Activated CD4-positive, alpha-beta memory T cell treated with anti-CD3 and anti-CD28 coated beads for 36 hours (primary cell): ENCODE results near the gene NAXD. TPM values are rescaled to one million over a fixed set of nuclear protein-coding genes. Genes with fewer than 3 reads are reported as not detected.
"Not testable (repeated sequence)": the region's sequence is repeated elsewhere in the genome, so short reads cannot be mapped to it uniquely, and the experiment has no call there.

ENCODE experiments used
- CTCF ChIA-PET: fragments of 350-600 bp; sonication (Branson Sonifier 250); formaldehyde crosslinking; loops from one replicate; lab custom pipeline; 2021; ENCODE audit warnings: antibody characterized with exemption, inconsistent platforms; lab: Charles Lee
- POLR2A ChIA-PET: fragments of 350-600 bp; sonication (Branson Sonifier 250); formaldehyde crosslinking; loops from one replicate; lab custom pipeline; 2021; ENCODE audit warnings: antibody characterized with exemption; lab: Charles Lee
- DNase-seq: peaks from one replicate; pipeline ENCODE4 v3.0.0-alpha.2; 2020
- H3K27ac Mint-ChIP-seq: one replicate; pipeline ENCODE4 v1.8.0; 2021; ENCODE audit warnings: mixed read lengths
- H3K27me3 Mint-ChIP-seq: one replicate; pipeline ENCODE4 v1.8.0; 2021; ENCODE audit warnings: mixed read lengths
- H3K36me3 Mint-ChIP-seq: one replicate; pipeline ENCODE4 v1.8.0; 2021; ENCODE audit warnings: mixed read lengths
- H3K4me1 Mint-ChIP-seq: one replicate; pipeline ENCODE4 v1.8.0; 2021; ENCODE audit warnings: low read depth, mixed read lengths
- H3K4me3 Mint-ChIP-seq: one replicate; pipeline ENCODE4 v1.8.0; 2021; ENCODE audit warnings: mild to moderate bottlenecking, mixed read lengths
- H3K9me3 Mint-ChIP-seq: one replicate; pipeline ENCODE4 v1.8.0; 2021; ENCODE audit warnings: mixed read lengths
- intact Hi-C: fragments of 100-400 bp; cut with micrococcal nuclease; formaldehyde crosslinking; loops from one replicate; pipeline ENCODE4 v1.15.1; 2023
- total RNA-seq, 2 experiments: library from RNA; stranded (reverse); gene quantifications; one replicate each; pipeline ENCODE4 v1.2.3, GENCODE V29; 2021

The NAXD gene
- total RNA-seq, 2 experiments from 2014 or later: 22.6 to 22.9 TPM

GRCh38 chr13:110650436-110650835 is 35.1 kb downstream of the NAXD start:
- Mint-ChIP-seq H3K9me3 (no peaks in the 10 kb centered on the region), H3K4me1 (peaks cover under 1% of the 10 kb centered on the region), H3K4me3 (no peak overlapping the region), H3K27me3 (no peaks in the 10 kb centered on the region), H3K27ac (no peak overlapping the region), H3K36me3 (peaks cover 21% of the 10 kb centered on the region)
- intact Hi-C loops: no loop called here
- ChIA-PET CTCF (no interaction called here), POLR2A (no interaction called here)
- DNase-seq: no peak

GRCh38 chr13:110651271-110651670 is 35.9 kb downstream of the NAXD start:
- ChIA-PET POLR2A (no interaction called here), CTCF (interaction anchor here (1.1 kb wide), 1 partner anchor 196 kb away, joined by 3 read pairs; no protein-coding TSS in a partner anchor)
- no peak for DNase-seq
- intact Hi-C loops: no loop called here
- Mint-ChIP-seq H3K36me3 (peaks cover 25% of the 10 kb centered on the region), H3K9me3 (no peaks in the 10 kb centered on the region), H3K4me3 (no peak overlapping the region), H3K4me1 (peaks cover 6% of the 10 kb centered on the region), H3K27ac (no peak overlapping the region), H3K27me3 (no peaks in the 10 kb centered on the region)

DNA sequence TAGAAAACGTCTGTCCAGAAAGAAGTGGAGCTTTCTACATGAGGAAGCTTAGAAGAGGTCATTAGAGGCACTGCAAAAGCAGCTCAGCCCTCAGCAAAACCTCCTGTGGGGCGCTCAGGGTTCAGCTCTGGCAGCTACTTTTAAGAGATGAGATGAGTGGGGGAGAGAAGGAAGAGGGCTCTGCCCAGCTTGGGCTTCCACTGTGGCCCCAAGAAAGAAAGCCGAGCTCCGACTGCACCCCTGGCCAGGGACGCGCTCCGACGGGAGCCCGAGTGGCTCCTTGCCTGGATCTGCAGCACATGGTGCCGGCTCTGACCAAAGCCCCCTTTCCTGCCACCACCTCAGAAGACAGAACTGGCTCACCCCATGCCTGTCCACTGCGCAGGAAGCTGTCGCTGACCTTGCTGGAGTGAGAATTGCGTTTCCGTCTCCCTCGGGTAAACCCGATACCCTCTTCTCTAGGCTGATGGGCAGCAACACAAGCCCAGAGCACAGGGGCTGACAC is 36.4 kb downstream of the NAXD start:
- DNase-seq: no peak
- Mint-ChIP-seq H3K4me1 (peaks cover 10% of the 10 kb centered on the region), H3K9me3 (no peaks in the 10 kb centered on the region), H3K27me3 (no peaks in the 10 kb centered on the region), H3K4me3 (no peak overlapping the region), H3K27ac (no peak overlapping the region), H3K36me3 (peaks cover 27% of the 10 kb centered on the region)
- POLR2A ChIA-PET: no interaction called here
- CTCF ChIA-PET: interaction anchor here (1.1 kb wide), 1 partner anchor 196 kb away, joined by 3 read pairs; no protein-coding TSS in a partner anchor
- intact Hi-C loops: no loop called here

DNA sequence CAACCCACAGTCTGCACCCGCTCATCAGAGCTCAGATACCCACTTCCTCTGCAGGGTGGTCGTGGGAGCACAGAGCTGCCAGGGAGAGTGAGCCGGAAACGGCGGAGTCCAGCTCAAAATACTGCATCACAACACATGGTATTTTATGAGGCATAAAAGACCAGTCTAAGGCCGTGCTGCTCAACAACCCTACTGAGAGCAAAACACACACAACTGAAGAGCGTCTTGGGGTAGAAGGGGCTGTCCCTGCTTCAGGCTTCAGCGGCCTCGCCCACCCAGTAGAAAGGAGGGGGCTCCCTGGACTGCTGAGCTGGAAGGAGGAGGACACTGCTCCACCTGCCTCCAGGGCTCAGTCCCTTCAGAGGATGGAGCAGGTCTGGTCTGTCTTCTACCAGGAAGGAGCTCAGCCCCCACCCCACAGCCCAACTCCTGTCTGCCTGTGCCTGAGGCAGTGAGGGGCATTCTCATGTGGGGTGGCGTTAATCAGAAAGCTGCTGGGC is 36.9 kb downstream of the NAXD start:
- no peaks in the 10 kb centered on the region for H3K27me3 Mint-ChIP-seq
- peaks cover 29% of the 10 kb centered on the region for H3K36me3 Mint-ChIP-seq
- no peaks in the 10 kb centered on the region for H3K9me3 Mint-ChIP-seq
- CTCF ChIA-PET: no interaction called here
- DNase-seq: no peak
- no peak overlapping the region for H3K4me3 Mint-ChIP-seq
- POLR2A ChIA-PET: no interaction called here
- H3K4me1 Mint-ChIP-seq: peaks cover 10% of the 10 kb centered on the region
- H3K27ac Mint-ChIP-seq: no peak overlapping the region
- intact Hi-C loops: no loop called here

GRCh38 chr13:110652764-110653163 is 37.4 kb downstream of the NAXD start:
- no peak overlapping the region for H3K4me3 Mint-ChIP-seq
- ChIA-PET POLR2A (no interaction called here), CTCF (no interaction called here)
- no peak overlapping the region for H3K27ac Mint-ChIP-seq
- H3K27me3 Mint-ChIP-seq: no peaks in the 10 kb centered on the region
- DNase-seq: no peak
- peaks cover under 1% of the 10 kb centered on the region for H3K9me3 Mint-ChIP-seq
- peaks cover 11% of the 10 kb centered on the region for H3K4me1 Mint-ChIP-seq
- intact Hi-C loops: no loop called here
- H3K36me3 Mint-ChIP-seq: peaks cover 32% of the 10 kb centered on the region

- no peaks in the 10 kb centered on the region for H3K27me3 Mint-ChIP-seq
- intact Hi-C loops: no loop called here
- no peak for DNase-seq
- POLR2A ChIA-PET: no interaction called here
- no peak overlapping the region for H3K4me3 Mint-ChIP-seq
- no peak overlapping the region for H3K27ac Mint-ChIP-seq
- peaks cover 37% of the 10 kb centered on the region for H3K36me3 Mint-ChIP-seq
- peaks cover 16% of the 10 kb centered on the region for H3K4me1 Mint-ChIP-seq
- CTCF ChIA-PET: no interaction called here
- peaks cover 6% of the 10 kb centered on the region for H3K9me3 Mint-ChIP-seq
These were observed 37.9 kb downstream of the NAXD start for GRCh38 chr13:110653271-110653670.

DNA sequence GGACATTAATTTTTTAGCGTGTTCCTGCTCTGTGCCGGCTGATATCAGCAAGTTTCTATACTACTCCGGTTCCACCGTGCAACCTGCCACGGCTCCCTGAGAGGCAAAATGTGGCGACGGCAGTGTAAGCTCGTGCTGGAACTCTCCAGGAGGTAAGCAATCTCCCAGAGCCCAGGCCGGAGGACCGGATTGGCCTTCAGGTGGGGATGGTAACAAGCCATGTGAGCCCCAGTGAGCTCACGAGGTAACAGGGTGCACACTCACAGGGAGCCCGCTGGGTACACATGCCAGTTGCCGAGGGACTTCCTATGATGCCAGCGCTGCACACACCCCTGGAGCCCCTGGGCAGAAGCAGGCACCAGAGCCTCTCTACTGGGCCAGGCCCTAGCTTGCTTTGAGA is 38.5 kb downstream of the NAXD start:
- POLR2A ChIA-PET: no interaction called here
- intact Hi-C loops: no loop called here
- H3K36me3 Mint-ChIP-seq: peaks cover 36% of the 10 kb centered on the region

GRCh38 chr13:110657196-110657595 is 41.9 kb downstream of the NAXD start:
- intact Hi-C loops: no loop called here

More for the DNA sequence above, 38.5 kb downstream of the NAXD start:
- no peak overlapping the region for H3K4me3 Mint-ChIP-seq
- peaks cover 22% of the 10 kb centered on the region for H3K4me1 Mint-ChIP-seq
- no peaks in the 10 kb centered on the region for H3K27me3 Mint-ChIP-seq
- CTCF ChIA-PET: no interaction called here
- no peak overlapping the region for H3K27ac Mint-ChIP-seq
- peaks cover 6% of the 10 kb centered on the region for H3K9me3 Mint-ChIP-seq
- no peak for DNase-seq

GRCh38 chr13:110658218-110658911 is 43.0 kb downstream of the NAXD start:
- H3K4me3 Mint-ChIP-seq, H3K27me3 Mint-ChIP-seq, intact Hi-C loops, CTCF ChIA-PET, H3K27ac Mint-ChIP-seq, DNase-seq, POLR2A ChIA-PET: not testable (repeated sequence)
- Mint-ChIP-seq H3K4me1 (peaks cover 35% of the 10 kb centered on the region), H3K9me3 (peaks cover 14% of the 10 kb centered on the region), H3K36me3 (peaks cover 59% of the 10 kb centered on the region)

More at GRCh38 chr13:110657196-110657595, 41.9 kb downstream of the NAXD start:
- no peak for DNase-seq
- POLR2A ChIA-PET: no interaction called here
- Mint-ChIP-seq H3K4me3 (no peak overlapping the region), H3K27me3 (no peaks in the 10 kb centered on the region), H3K36me3 (peaks cover 50% of the 10 kb centered on the region), H3K4me1 (peaks cover 35% of the 10 kb centered on the region), H3K9me3 (peaks cover 14% of the 10 kb centered on the region), H3K27ac (no peak overlapping the region)
- CTCF ChIA-PET: no interaction called here

- Mint-ChIP-seq H3K4me3 (no peak overlapping the region), H3K36me3 (peaks cover 60% of the 10 kb centered on the region), H3K27me3 (no peaks in the 10 kb centered on the region), H3K9me3 (peaks cover 14% of the 10 kb centered on the region), H3K4me1 (peaks cover 29% of the 10 kb centered on the region), H3K27ac (no peak overlapping the region)
- POLR2A ChIA-PET: interaction anchor here (0.6 kb wide), 1 partner anchor 54 kb away, joined by 3 read pairs; no protein-coding TSS in a partner anchor
- no peak for DNase-seq
- CTCF ChIA-PET: interaction anchor here (0.7 kb wide), 1 partner anchor 157 kb away, joined by 3 read pairs; no protein-coding TSS in a partner anchor
- intact Hi-C loops: no loop called here
These were observed 45.9 kb downstream of the NAXD start for GRCh38 chr13:110661256-110661655.

GRCh38 chr13:110662091-110662490 is 46.7 kb downstream of the NAXD start:
- DNase-seq: no peak
- ChIA-PET CTCF (no interaction called here), POLR2A (interaction anchor here (0.6 kb wide), 1 partner anchor 53 kb away, joined by 3 read pairs; no protein-coding TSS in a partner anchor)
- peaks cover 24% of the 10 kb centered on the region for H3K4me1 Mint-ChIP-seq
- intact Hi-C loops: no loop called here
- H3K36me3 Mint-ChIP-seq: peaks cover 64% of the 10 kb centered on the region
- H3K9me3 Mint-ChIP-seq: peaks cover 14% of the 10 kb centered on the region
- H3K27me3 Mint-ChIP-seq: no peaks in the 10 kb centered on the region
- no peak overlapping the region for H3K4me3 Mint-ChIP-seq
- H3K27ac Mint-ChIP-seq: no peak overlapping the region

DNA sequence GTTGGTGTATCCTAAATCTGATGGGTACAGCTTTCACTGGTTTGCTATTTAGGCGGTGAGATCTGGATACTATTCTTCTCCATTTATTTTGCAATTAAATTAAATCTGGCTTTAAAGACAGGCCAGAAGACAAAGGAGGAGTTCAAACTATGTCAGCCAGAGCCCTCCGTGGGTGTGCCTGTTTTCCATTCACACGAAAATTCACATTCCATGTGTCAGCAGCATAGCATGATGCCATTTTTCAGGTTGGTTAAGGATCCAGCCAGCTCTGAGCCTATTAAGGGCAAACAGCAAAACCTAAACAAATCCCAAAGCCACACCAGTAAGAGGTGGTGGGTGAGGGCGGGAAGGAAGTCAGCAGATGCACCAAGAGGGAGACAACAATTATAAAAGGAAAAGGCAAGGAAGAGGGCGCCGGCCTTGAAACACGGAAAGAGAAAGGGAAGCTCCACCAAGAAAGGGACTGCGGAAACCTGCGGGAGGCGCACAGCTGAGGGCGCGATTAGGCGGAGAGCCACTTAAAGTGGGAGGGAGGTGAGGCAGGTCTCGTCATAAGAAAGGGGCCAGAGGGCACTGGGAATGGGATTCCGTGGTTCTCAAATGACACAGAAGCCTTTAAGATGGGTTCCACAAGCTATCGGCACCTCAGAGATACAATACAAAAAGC is 47.6 kb downstream of the NAXD start:
- Mint-ChIP-seq H3K4me3 (no peak overlapping the region), H3K4me1 (peaks cover 22% of the 10 kb centered on the region), H3K36me3 (peaks cover 63% of the 10 kb centered on the region), H3K27me3 (no peaks in the 10 kb centered on the region), H3K9me3 (peaks cover 11% of the 10 kb centered on the region), H3K27ac (no peak overlapping the region)
- ChIA-PET POLR2A (interaction anchor here (0.7 kb wide), 1 partner anchor 17 kb away, joined by 3 read pairs; no protein-coding TSS in a partner anchor), CTCF (interaction anchor here (0.8 kb wide), 1 partner anchor 156 kb away, joined by 3 read pairs; no protein-coding TSS in a partner anchor)
- intact Hi-C loops: no loop called here
- DNase-seq: no peak
